Renal pelvis (tissue), 12 donors: Measurements from ENCODE around the gene DBNDD2. TPM values are rescaled to one million over a fixed set of nuclear protein-coding genes. Genes with fewer than 3 reads are reported as not detected.
A peak's percentile ranks its signal among the peaks of the same experiment; 100 is the strongest.

Experiments
- DNase-seq: peaks from one replicate; pipeline ENCODE4 v3.0.0-alpha.2; 2013
- long read RNA-seq, 16 experiments: transcript quantifications; one replicate each; lab custom pipeline, GENCODE V29; 2026
- polyA plus RNA-seq, 3 donors: library from polyadenylated mRNA; unstranded; fragments of 120-200 nt; gene quantifications; one replicate each; pipeline ENCODE4 v1.2.1, GENCODE V29; 2013; ENCODE audit not compliant: insufficient read length in 3 of 3

Gene DBNDD2, protein sequence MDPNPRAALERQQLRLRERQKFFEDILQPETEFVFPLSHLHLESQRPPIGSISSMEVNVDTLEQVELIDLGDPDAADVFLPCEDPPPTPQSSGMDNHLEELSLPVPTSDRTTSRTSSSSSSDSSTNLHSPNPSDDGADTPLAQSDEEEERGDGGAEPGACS
- 10 to 100 TPM; 24.3 to 25.7 (median 24.8) TPM for polyA plus RNA-seq
- long read RNA-seq, donor 1, transcript DBNDD2-202 (4 exons, 1,078 nt) = major isoform, 10 of 15 reads
- long read RNA-seq, donor 1, partial matches to known transcripts = 0 of 15 reads
- long read RNA-seq, donor 1, other reads (novel, unspliced or antisense) = 0 of 15 reads
- long read RNA-seq, donor 2, transcript DBNDD2-202 (4 exons, 1,078 nt) = major isoform, 11 of 16 reads
- long read RNA-seq, donor 2, partial matches to known transcripts = 0 of 16 reads
- long read RNA-seq, donor 2, other reads (novel, unspliced or antisense) = 0 of 16 reads
- long read RNA-seq, donor 3, transcript DBNDD2-202 (4 exons, 1,078 nt) = major isoform, 14 of 18 reads
- long read RNA-seq, donor 3, partial matches to known transcripts = 0 of 18 reads
- long read RNA-seq, donor 3, other reads (novel, unspliced or antisense) = 0 of 18 reads
- long read RNA-seq, donor 4, transcript DBNDD2-202 (4 exons, 1,078 nt) = major isoform, 14 of 19 reads
- long read RNA-seq, donor 4, partial matches to known transcripts = 0 of 19 reads
- long read RNA-seq, donor 4, other reads (novel, unspliced or antisense) = 0 of 19 reads
- long read RNA-seq, donor 5, partial matches to known transcripts = 0 of 3 reads
- long read RNA-seq, donor 5, other reads (novel, unspliced or antisense) = 0 of 3 reads
- long read RNA-seq, donor 6, transcript DBNDD2-202 (4 exons, 1,078 nt) = major isoform, 10 of 14 reads
- long read RNA-seq, donor 6, partial matches to known transcripts = 0 of 14 reads
- long read RNA-seq, donor 6, other reads (novel, unspliced or antisense) = 0 of 14 reads
- long read RNA-seq, donor 7, transcript DBNDD2-202 (4 exons, 1,078 nt) = major isoform, 7 of 9 reads
- long read RNA-seq, donor 7, partial matches to known transcripts = 0 of 9 reads
- long read RNA-seq, donor 7, other reads (novel, unspliced or antisense) = 0 of 9 reads
- long read RNA-seq, donor 8, partial matches to known transcripts = 0 of 2 reads
- long read RNA-seq, donor 8, other reads (novel, unspliced or antisense) = 0 of 2 reads
- long read RNA-seq, donor 9, transcript DBNDD2-202 (4 exons, 1,078 nt) = major isoform, 12 of 16 reads
- long read RNA-seq, donor 9, partial matches to known transcripts = 0 of 16 reads
- long read RNA-seq, donor 9, other reads (novel, unspliced or antisense) = 0 of 16 reads
- long read RNA-seq, donor 10, transcript DBNDD2-202 (4 exons, 1,078 nt) = major isoform, 5 of 8 reads
- long read RNA-seq, donor 10, partial matches to known transcripts = 0 of 8 reads
- long read RNA-seq, donor 10, other reads (novel, unspliced or antisense) = 0 of 8 reads
- long read RNA-seq, donor 11, partial matches to known transcripts = 0 of 7 reads
- long read RNA-seq, donor 11, other reads (novel, unspliced or antisense) = 0 of 7 reads
- long read RNA-seq, donor 12, transcript DBNDD2-202 (4 exons, 1,078 nt) = major isoform, 14 of 20 reads
- long read RNA-seq, donor 12, partial matches to known transcripts = 0 of 20 reads
- long read RNA-seq, donor 12, other reads (novel, unspliced or antisense) = 0 of 20 reads
- long read RNA-seq, donor 13, partial matches to known transcripts = 0 of 3 reads
- long read RNA-seq, donor 13, other reads (novel, unspliced or antisense) = 0 of 3 reads
- long read RNA-seq, donor 14, transcript DBNDD2-202 (4 exons, 1,078 nt) = major isoform, 19 of 26 reads
- long read RNA-seq, donor 14, partial matches to known transcripts = 0 of 26 reads
- long read RNA-seq, donor 14, other reads (novel, unspliced or antisense) = 0 of 26 reads
- long read RNA-seq, donor 15, transcript DBNDD2-208 (4 exons, 1,118 nt) = minor isoform, 5 of 25 reads
- long read RNA-seq, donor 15, transcript DBNDD2-202 (4 exons, 1,078 nt) = major isoform, 17 of 25 reads
- long read RNA-seq, donor 15, partial matches to known transcripts = 0 of 25 reads
- long read RNA-seq, donor 15, other reads (novel, unspliced or antisense) = 0 of 25 reads
- long read RNA-seq, donor 16, transcript DBNDD2-202 (4 exons, 1,078 nt) = major isoform, 12 of 20 reads
- long read RNA-seq, donor 16, partial matches to known transcripts = 0 of 20 reads
- long read RNA-seq, donor 16, other reads (novel, unspliced or antisense) = 0 of 20 reads

GRCh38 chr20:45407783-45408645 lies at the start of gene DBNDD2:
Gene DBNDD2 (plus strand): TSS chr20:45408289. CDS start chr20:45408468, 179 bp downstream.
- DNase-seq = no peak

GRCh38 chr20:45359069-45359405 lies 49.1 kb upstream of the DBNDD2 start:
- DNase-seq = no peak

DNA sequence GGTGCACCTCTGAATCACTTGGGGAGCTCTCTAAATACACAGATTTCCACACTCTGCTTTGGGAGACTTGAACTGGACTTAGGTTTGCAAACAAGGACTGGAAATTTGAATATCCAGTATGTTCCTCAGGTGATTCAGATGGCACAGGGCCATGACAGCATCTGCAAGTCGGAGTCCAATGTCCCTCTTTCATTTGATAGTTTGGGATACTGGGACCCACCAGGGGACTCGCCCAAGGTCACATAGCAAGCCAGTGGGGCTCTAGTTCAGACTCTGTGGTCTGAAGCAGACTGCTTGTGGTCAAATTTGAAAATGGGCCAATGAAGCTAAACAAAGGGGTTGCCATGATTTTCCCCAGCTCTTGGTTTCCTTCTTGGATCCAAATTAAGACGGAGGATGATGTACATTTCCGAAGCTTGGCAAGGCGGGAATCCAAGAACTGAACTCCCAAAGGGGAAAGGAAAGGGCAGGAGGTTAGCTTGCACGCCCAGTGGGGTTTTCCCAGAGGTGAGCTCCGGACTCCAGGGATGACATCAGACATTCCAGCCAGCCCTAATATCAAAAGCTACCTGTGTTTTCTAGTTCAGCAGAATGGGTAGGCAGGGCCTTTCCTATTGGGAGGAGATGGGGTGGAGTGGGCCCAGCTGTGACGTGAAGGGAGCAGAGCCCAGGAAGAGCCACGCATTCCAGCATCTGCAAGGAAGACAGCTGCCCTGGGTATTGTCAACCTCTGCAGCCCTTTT lies 48.5 kb upstream of the DBNDD2 start:
- DNase-seq = no peak

- no peak for DNase-seq
These were observed 46.3 kb upstream of the DBNDD2 start for GRCh38 chr20:45361793-45362192.

DNA sequence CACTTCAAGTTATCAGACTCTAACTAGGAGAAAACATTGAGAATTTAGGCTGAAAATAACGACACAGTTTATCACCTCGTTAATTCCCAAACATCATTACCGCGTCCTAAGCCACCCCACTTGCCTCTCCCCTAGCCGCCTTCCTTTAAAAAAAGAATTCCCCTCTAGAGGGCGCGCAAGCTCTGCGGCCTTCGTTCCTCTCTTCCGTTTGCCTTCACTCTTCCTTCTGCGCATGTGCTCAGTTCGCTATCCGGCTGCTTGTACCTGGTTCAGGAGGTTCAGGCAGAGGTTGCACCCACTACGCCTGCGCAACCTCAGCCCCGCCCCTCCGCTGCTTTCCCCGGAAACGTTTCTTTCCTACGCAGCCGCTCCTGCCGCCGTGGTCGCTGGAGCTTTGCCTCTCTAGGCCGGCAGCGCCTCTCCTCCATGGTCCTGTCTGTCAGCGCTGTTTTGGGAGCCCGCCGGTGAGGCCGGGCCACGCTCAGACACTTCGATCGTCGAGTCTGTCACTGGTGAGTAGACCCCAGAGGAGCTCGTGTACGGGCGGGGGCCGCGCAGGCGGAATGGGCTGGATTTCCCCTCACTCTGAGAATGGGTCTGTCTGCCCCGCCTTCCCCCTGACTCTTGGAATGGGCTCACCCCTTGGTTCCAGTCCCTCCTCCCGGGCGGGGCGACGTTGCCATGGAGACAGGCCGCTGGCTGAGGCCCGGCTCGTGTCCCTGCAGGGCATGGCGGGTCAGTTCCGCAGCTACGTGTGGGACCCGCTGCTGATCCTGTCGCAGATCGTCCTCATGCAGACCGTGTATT lies 45.1 kb upstream of the DBNDD2 start, which contains the start of gene SYS1:
SYS1 (plus strand) TSS at position 353 of the 807 bp plus-strand sequence; CDS start at position 729, 376 bp downstream.
- peak; percentile 99 for DNase-seq

DNA sequence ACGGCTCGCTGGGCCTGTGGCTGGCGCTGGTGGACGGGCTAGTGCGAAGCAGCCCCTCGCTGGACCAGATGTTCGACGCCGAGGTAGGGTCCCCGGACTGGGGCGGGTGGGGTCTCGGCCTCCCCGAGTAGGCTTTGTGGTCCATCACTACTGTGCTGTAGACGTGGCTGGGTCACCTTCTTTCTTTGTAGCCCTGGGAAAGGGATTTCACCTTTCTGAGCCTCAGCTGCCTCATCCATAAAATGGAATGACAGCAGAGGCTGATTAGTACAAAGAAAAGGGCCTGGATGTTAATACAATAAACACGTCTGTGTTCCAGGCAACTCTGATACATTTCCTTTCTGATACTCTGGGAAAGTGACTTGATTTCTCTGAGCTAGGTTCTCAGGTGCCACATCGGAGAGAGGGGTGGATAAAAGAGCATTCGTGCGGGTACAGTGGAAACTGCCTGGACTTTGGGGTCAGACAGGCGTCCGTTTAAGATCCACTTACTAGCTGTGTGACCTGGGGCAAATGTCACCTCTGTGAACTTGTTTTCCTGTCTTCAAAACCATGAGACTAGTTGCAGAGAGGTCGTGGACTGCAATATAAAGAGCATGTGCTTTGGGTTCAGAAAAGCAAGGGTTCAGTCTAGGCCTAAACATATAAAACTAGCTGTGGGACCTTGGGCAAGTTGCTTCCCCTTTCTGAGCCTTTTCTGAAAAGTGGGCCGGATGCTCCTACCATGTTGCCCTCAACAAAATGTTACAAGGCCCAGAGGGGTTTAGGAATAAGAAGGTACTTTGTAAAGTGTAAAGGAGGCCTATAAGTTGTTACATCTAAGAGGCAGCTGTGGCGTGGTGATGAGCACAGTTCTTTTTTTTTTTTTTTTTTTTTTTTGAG lies 44.2 kb upstream of the DBNDD2 start:
- no peak for DNase-seq

- DNase-seq = no peak
These were observed 42.6 kb upstream of the DBNDD2 start for GRCh38 chr20:45365444-45365970.

- no peak for DNase-seq
These were observed 41.9 kb upstream of the DBNDD2 start for GRCh38 chr20:45366192-45366591.

- no peak for DNase-seq
These were observed 41.5 kb upstream of the DBNDD2 start for GRCh38 chr20:45366631-45367030.

DNA sequence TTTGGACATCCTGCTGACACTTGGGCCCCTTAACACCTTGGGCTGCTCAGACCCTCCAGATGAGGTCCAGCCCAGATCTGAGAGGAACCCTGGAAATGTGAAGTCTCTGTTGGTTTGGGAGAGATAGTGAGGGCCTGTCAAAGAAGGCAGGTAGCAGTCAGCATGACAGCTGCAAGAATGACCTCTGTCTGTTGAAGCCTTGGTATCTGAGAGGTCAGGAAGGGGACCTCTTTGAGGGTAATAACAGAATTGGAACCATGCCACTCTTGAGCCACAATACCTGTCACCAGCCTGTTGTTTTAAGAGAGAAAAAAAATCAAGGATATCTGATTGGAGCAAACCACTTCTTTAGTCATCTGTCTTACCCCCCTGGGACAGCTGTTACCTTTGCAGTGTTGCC lies 41.0 kb upstream of the DBNDD2 start:
- DNase-seq = no peak

- DNase-seq = no peak
These were observed 39.7 kb upstream of the DBNDD2 start for GRCh38 chr20:45368221-45368980.

DNA sequence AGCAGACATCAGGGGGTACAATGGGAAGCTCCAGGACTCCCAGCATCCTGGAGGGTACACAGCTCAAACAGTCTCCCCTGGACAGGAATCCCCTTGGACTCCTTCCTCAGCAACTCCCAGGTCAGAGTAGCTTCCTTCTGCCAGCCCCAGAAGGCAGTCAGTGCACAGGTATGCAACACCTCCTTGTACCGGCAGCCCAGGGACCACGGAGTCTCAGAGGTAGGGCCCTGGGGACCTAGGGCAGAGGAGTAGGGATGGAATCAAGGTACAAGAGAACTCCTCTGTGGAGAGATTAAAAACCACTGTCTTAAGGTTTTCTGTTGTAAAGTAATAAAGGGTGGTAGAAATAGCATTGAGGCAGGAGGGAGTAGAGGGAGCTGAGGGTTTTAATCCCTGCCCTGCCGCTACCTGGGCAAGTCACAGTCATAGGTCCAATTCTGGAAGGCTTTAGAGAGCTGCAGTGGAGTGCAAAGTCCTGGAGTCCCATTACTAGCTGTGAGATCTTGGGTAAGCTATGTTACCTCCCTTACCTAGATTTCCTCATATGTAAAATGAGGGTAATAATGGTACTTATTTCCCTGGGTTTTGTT lies 37.4 kb upstream of the DBNDD2 start:
- no peak for DNase-seq

- DNase-seq = no peak
These were observed 35.8 kb upstream of the DBNDD2 start for GRCh38 chr20:45372241-45372640.

DNA sequence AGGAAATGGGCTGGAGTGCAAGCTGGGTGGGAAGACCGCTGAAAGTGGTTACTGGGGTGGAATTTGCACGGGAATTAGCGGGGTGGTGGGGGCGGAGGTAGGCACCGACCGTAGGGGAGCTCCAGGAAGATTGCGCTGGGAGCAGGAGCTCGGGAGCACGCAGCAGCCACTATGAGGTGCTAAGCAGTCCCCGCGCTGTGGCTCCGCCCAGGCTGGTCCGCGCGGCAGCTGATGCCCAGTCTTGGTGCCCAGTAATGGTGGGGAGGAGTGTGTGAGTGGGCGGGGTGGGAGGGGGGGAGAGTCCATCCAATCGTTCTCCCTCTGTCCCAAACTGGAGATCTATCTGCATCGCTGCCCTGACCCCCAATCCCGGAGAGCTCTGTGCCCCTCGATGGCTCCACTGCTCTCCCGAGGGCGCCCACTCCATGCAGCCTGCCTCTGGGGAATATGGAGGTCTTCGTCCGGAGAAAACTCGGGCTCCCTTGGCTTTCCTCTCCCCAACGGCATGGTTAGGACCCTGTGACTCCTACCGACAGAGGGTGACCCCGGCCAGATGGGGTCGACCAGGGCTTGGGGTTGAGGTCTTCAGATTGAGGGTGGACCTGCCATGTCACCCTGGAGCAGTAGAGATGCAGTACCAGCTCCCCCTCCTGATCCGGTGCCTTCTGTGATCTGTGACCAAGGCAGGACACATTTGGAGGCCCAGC lies 35.3 kb upstream of the DBNDD2 start:
- no peak for DNase-seq
